Kidney (tissue), 22 donors: ENCODE results near the gene SPRED3. TPM values are rescaled to one million over a fixed set of nuclear protein-coding genes. Genes with fewer than 3 reads are reported as not detected.
"Not testable (repeated sequence)": the region's sequence is repeated elsewhere in the genome, so short reads cannot be mapped to it uniquely, and the experiment has no call there.

Source experiments
- DNase-seq, 5 donors: peaks; one replicate each; pipeline ENCODE4 v3.0.0-alpha.2; 2013 to 2020
- FAIRE-seq: peaks from 2 replicates; lab custom pipeline; 2012; peaks lifted over from hg19 to GRCh38; lab: Jason Lieb, UNC
- H3K27ac ChIP-seq, 2 donors: one replicate each; pipeline ENCODE4 v1.7.0; 2013; ENCODE audit warnings: low read depth in 2 of 2, low read length in 2 of 2, inconsistent platforms in 1 of 2
- H3K27me3 ChIP-seq: one replicate; pipeline ENCODE4 v1.7.1; 2013; ENCODE audit warnings: low read length, inconsistent platforms; ENCODE audit not compliant: control insufficient read depth, insufficient read depth
- H3K36me3 ChIP-seq, 3 donors: one replicate each; pipeline versions ENCODE4 v1.7.0 to v1.7.1; 2013; ENCODE audit warnings: low read length in 3 of 3, control low read depth in 1 of 3, inconsistent platforms in 1 of 3; ENCODE audit not compliant: insufficient read depth in 3 of 3, control insufficient read depth in 2 of 3
- H3K4me1 ChIP-seq, 3 donors: one replicate each; pipeline versions ENCODE4 v1.7.0 to v1.7.1; 2013; ENCODE audit warnings: low read length in 3 of 3, inconsistent platforms in 1 of 3, low read depth in 1 of 3; ENCODE audit not compliant: control insufficient read depth in 2 of 3, insufficient read depth in 2 of 3
- H3K4me3 ChIP-seq, 3 donors: one replicate each; pipeline versions ENCODE4 v1.7.0 to v1.8.1; 2013; ENCODE audit warnings: low read length in 3 of 3, control low read depth in 1 of 3, inconsistent platforms in 1 of 3
- H3K9ac ChIP-seq, 3 donors: one replicate each; pipeline versions ENCODE4 v1.7.0 to v1.7.1; 2013; ENCODE audit warnings: low read length in 3 of 3, control low read depth in 1 of 3, inconsistent platforms in 1 of 3
- H3K9me3 ChIP-seq, 3 donors: one replicate each; pipeline versions ENCODE4 v1.7.0 to v1.7.1; 2013; ENCODE audit warnings: low read length in 3 of 3, control low read depth in 1 of 3, inconsistent platforms in 1 of 3; ENCODE audit not compliant: control insufficient read depth in 2 of 3, insufficient read depth in 1 of 3
- intact Hi-C: fragments of 100-400 bp; cut with DNase I; formaldehyde crosslinking; loops from one replicate; pipeline ENCODE4 v1.11.1; 2022
- long read RNA-seq, 10 donors: library from polyadenylated mRNA in 1 of 10; unstranded in 1 of 10; transcript quantifications; one replicate each; pipeline ENCODE4 v2.0.0 and lab custom pipeline, GENCODE V29; 2021 to 2026
- polyA plus RNA-seq: library from polyadenylated mRNA; stranded (reverse); fragments of 350-450 nt; fragmentation: Illumina TruSeq; extraction: RNeasy Lipid Tissue Mini Kit (QIAGEN cat#74804); gene quantifications from one replicate; pipeline ENCODE4 v1.2.3, GENCODE V29; 2014; ENCODE audit warnings: low read depth, low replicate concordance; ENCODE audit not compliant: insufficient read depth
- total RNA-seq: library from RNA; stranded (reverse); fragmentation: NEBNext Ultra II Directional; extraction: Animal tissue kit (Norgen Biotek cat#: 25700); gene quantifications from one replicate; pipeline ENCODE4 v1.2.1, GENCODE V29; 2021
- TF ChIP-seq, protein P1 (sequence below): IDR thresholded peaks from 3 replicates; pipeline ENCODE4 v1.5.1; 2012; ENCODE audit warnings: mild to moderate bottlenecking, moderate library complexity, borderline replicate concordance; ENCODE audit not compliant: insufficient read depth; ENCODE audit errors: extremely low read depth
- donor health status: control.
- donor health status: control.
- donor health status: control.
- donor health status: control.
- donor health status: control.
- donor health status: DM: yes; HTN: yes; CAD: no.
- donor health status: Normal renal cell carcinoma (clear cell type).

SPRED3 gene, protein sequence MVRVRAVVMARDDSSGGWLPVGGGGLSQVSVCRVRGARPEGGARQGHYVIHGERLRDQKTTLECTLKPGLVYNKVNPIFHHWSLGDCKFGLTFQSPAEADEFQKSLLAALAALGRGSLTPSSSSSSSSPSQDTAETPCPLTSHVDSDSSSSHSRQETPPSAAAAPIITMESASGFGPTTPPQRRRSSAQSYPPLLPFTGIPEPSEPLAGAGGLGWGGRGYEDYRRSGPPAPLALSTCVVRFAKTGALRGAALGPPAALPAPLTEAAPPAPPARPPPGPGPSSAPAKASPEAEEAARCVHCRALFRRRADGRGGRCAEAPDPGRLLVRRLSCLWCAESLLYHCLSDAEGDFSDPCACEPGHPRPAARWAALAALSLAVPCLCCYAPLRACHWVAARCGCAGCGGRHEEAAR
- total RNA-seq (8.7 TPM), polyA plus RNA-seq (0.17 TPM)
- long read RNA-seq, donor 1: 0 reads
- long read RNA-seq, donor 2: 0 reads
- long read RNA-seq, donor 3: 0 reads
- long read RNA-seq, donor 4: 0 reads
- long read RNA-seq, donor 5: 0 reads
- long read RNA-seq, donor 6: 0 reads
- long read RNA-seq, donor 7: 0 reads
- long read RNA-seq, donor 8: 0 reads
- long read RNA-seq, donor 9: 0 reads
- long read RNA-seq, donor 10: 0 reads

- FAIRE-seq: no peak
- intact Hi-C loops: no loop called here
- no peaks in the 10 kb centered on the region for H3K9me3 ChIP-seq
- peak; percentile 81 to 92 (median 85) for DNase-seq
- H3K9ac ChIP-seq: peak within 1 kb of the TSS in 2 of 3 donors; percentile 34 to 37
- peak within 1 kb of the TSS; percentile 47 to 64 (median 50) for H3K4me3 ChIP-seq
- TF ChIP-seq, protein P1, sequence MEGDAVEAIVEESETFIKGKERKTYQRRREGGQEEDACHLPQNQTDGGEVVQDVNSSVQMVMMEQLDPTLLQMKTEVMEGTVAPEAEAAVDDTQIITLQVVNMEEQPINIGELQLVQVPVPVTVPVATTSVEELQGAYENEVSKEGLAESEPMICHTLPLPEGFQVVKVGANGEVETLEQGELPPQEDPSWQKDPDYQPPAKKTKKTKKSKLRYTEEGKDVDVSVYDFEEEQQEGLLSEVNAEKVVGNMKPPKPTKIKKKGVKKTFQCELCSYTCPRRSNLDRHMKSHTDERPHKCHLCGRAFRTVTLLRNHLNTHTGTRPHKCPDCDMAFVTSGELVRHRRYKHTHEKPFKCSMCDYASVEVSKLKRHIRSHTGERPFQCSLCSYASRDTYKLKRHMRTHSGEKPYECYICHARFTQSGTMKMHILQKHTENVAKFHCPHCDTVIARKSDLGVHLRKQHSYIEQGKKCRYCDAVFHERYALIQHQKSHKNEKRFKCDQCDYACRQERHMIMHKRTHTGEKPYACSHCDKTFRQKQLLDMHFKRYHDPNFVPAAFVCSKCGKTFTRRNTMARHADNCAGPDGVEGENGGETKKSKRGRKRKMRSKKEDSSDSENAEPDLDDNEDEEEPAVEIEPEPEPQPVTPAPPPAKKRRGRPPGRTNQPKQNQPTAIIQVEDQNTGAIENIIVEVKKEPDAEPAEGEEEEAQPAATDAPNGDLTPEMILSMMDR: no peak
- peaks cover 0 to 4% (median 0%) of the 10 kb centered on the region in 3 donors for H3K4me1 ChIP-seq
- H3K27ac ChIP-seq: no peak within 1 kb of the TSS
- H3K36me3 ChIP-seq: peaks cover 0 to 3% (median 0%) of the 10 kb centered on the region in 3 donors
- peaks cover 3% of the 10 kb centered on the region for H3K27me3 ChIP-seq
Observed at GRCh38 chr19:38388349-38389100, at the start of gene SPRED3. Gene SPRED3 (plus strand): TSS chr19:38388697. CDS start chr19:38390303, 1,606 bp downstream.

DNA sequence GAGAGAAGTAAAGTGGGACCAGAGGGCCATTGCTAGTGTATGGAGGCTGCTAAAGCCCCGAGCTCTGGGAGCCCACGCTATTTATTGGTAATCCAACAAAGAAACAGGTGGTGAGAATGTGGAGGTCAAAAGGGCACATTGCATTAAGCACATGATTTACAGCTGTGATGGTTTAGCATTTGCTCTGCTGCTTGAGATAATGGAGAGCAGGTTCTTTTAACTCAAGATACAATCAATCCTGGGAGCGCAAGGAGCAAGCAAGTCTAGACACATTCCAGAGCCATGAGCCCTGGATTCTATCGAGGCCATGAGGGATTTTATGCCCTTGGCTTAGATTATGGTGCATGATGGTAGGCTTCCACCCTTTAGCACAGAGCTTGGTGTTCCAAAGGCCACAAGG, 49.5 kb upstream of the SPRED3 start:
- H3K27ac ChIP-seq, H3K4me1 ChIP-seq, H3K27me3 ChIP-seq, H3K9ac ChIP-seq, intact Hi-C loops, FAIRE-seq, DNase-seq, H3K9me3 ChIP-seq, H3K36me3 ChIP-seq, H3K4me3 ChIP-seq: not testable (repeated sequence)

DNA sequence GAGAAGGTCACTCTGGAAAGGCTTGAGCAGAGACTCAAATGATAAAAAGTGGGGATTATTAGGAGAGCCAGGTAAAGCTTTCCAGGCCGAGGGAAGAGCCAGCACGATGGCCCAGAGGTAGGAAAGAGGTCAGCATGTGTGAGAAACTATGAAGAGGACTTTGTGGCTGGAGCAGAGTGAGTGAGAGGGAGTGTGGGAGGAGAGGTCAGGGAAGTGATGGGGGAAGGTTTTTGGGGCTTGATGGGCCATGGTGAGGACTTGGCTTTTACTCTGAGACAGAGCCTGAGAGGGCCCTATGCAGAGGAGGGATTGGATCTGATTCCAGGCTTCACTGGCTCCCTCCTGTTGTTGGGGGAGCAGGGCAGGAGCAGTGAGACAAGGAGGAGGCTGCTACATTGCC, 47.6 kb upstream of the SPRED3 start:
- Histone ChIP-seq H3K27ac (no peak overlapping the region), H3K27me3 (no peaks in the 10 kb centered on the region), H3K36me3 (no peaks in the 10 kb centered on the region), H3K9ac (no peak overlapping the region), H3K4me3 (no peak overlapping the region), H3K4me1 (peaks cover 0 to 5% (median 0%) of the 10 kb centered on the region in 3 donors), H3K9me3 (no peaks in the 10 kb centered on the region)
- FAIRE-seq: no peak
- intact Hi-C loops: no loop called here
- TF ChIP-seq, protein P1: no peak
- DNase-seq: no peak
